HG03139 (cell line): ENCODE data around the gene HMGCLL1.

ENCODE experiments used
- ATAC-seq: cut with Tn5 transposase; IDR thresholded peaks from one replicate; pipeline ENCODE4 v1.9.1; 2021; ENCODE audit not compliant: unreplicated experiment

HMGCLL1 gene

DNA sequence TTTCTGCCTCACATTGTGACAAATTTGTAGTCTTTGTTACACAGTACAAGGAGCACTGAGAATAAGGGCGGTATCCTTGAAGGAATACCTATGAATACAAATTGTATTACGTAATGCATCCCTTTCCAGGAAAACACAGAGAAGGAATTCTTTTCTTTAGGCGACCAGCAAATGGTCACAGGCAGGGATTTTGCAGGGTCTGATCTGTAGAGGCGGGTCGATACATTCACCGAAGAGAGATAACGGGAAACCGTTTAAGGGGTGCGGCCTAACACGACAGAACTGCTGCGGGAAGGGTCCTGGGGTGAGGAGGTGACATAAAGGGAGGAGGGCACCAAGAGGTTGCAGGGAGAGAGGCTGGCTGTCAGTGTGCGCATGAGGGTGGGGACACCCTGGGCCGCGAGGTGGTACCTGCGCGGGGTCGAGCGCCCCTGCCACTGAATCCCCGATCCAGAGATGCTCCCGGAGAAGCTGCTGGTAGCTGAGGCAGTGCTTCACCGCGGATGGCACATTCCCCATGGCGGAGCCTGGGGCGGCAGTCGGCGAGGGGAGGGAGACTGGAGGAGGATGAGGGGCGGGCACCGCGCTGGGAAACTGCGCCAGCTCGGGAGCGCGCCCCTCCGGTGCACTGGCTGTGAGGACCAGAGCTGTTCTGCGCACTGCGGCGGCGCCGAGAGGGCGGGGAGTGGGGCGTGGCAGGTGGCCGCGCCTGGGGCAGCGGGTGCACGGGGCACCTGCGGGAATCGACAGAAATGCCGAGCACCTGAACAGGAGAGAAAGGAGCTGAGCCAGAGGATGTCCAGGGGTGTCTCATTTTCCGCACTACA is at the start of gene HMGCLL1:
Gene HMGCLL1 (minus strand): TSS at position 656 of the 827 bp plus-strand sequence. CDS start 137 bp downstream, at position 519.
- ATAC-seq = no peak

DNA sequence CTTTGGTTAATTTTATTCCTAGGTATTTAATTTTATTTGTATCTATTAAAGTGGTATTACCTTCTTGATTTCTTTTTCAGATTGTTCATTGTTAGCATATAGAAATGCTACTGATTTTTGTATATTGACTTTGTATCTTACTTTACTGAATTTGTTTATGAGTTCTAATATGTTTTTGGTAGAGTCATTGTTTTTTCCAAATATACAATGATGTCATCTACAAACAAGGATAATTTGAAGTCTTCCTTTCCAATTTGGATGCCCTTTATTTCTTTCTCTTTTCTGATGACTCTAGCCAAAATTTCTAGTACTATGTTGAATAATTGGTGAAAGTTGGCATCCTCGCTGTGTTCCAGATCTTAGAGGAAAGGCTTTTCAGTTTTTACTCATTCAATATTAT is 43.0 kb upstream of the HMGCLL1 start:
- ATAC-seq = no peak

DNA sequence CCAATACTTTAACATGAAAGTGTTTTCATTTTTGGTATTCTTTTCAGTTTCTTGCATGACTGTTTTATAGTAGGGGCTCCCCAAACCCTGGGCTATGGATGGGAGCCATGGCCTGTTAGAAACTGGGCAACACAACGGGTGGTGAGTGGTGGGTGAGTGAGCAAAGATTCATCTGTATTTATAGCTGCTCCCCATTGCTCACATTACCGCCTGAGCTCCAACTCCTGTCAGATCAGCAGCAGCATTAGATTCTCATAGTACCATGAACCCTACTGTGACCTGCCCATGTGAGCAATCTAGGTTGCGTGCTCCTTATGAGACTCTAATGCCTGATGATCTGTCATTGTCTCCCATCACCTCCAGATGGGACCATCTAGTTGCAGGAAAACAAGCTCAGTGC is 42.3 kb upstream of the HMGCLL1 start:
- ATAC-seq = no peak

DNA sequence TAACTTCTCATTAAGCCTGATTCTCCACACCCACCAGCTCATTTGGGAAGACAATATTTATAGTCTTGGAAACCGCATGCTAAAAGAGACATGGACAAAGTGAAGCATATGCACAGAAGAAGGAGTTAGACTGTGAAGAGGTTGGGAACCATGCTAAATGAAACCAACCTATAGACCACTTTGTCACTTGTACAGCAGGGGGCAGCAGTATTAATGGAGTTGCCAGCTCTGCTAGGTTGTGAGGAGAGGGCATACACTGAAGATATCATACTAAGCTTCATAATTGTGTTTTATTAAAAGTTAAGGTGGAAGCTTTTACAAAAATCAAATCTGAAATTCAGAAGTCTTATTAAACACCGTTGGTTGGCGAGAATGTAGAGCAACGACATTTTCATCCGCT is 38.3 kb upstream of the HMGCLL1 start:
- ATAC-seq = no peak

DNA sequence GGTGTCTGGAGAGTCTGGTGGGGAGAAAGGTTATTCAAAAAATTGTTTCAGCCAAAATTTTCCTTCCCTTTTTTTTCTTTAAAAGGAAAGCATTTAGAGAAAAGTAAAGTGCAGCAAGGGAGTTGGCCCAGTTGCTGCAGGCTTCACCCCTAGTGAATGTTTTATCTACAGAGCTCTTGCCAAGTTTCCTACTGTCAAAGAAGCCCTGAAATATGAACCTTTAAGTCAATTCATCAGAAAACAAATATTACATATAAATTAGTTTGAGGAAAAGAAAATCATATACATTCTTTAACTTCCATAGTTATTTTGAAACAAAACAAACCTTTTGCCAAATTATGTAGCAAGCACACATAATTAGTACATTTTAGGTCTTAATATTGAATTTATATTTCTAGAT is 25.0 kb upstream of the HMGCLL1 start:
- ATAC-seq = no peak

DNA sequence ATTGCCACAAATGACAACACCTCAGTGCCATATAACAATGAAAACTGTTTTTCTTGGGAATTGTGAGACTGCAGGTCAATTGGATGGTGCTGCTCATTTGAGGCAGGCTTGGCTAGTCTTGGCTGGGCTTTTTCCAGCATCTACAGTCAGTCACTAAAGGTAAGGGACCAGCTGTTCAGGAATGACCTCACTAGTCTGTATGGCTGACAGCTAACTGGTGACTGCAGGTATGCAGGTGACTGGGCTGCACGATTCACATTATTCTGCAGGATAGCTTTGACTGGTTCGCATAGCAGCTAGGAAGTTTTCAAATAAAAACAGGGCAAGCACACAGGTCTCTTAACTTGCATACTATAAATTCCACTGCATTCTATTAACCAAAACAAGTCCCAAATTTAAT is 22.1 kb upstream of the HMGCLL1 start:
- ATAC-seq = no peak

DNA sequence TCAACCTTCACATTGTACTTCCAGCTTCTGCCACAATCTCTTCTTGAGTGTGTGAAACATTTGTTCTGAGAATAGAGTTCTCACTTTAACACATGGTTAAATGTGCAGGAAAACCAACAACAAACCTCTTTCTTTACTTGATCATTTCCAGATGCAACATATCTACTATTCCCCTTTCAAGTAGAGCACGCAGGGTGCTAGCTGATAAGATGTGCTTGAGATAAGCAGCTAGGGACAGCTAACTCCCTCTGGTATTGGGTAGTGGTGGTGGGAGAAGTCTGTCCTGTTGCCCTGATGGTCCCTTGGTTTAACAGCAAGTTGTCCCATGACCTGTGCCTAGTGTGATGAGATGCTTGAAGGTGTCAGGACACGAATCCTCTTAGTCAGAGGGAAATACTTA is 15.4 kb upstream of the HMGCLL1 start:
- no peak for ATAC-seq

DNA sequence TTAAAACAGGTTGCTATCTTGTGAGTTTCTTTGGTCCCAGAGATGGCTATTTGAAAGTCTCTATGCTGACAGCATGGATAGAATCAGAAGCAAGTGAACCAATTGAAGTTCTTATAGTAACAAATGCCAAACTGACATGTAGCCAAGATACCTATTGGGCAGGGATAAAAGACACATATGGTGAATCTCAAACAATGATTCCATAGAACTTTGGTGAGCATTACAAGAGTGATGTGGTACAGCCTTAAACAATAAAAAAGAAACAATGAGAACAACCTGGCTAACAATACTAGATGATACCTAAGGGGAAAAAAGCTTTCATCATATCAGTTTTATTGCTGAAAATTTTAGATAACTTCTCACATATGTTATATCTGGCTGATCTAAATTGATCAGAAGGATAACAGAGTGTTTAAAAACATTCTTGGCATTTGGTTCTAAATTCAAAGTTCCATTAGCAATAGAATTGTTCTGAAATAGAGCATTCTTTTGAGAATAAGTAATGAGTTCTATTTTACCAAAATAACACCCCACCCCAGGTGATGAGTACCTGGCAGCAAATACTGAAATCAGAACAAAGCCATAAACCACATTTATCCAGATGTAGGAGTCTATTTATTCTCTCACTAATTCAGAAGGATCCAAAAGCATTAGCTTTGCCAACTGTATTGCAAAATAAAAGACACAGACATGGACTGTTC is 5.8 kb upstream of the HMGCLL1 start:
- no peak for ATAC-seq

DNA sequence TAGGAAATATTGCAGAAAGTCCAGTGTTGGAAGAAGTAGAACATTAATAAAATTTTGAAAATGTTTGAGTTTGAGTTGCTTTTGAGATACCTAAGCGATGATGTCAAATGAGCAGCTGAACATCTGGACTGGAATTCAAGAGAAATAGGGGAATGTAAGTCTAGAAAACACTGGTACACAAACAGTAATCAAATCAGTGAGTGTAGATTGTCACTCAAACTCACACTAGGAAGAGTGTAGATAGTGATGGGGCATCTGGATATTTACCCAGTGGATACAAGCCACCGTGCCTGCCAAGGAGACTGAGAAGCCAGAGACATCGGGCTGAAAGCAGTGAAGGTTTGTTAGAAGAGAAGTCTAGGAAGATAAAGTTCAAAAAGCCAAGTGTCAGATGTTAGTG is 2.2 kb downstream of the HMGCLL1 start:
- ATAC-seq = no peak

DNA sequence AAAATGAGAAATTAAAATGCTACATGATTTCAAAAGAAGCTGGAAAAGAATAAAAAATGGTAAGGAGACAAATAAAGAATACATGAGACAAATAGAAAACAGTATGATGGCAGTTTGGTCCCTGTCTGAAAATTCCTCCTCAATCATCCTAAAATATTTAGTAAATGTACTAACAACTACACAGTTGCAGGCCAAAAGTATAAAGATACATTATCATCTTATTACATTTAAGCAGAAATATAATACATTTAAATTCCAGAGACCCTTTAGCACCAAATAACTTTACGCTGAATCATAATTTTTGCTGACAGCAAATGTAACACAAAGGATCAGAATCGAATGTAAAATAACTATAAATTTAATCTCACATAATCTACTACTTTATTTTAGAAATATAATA is 4.4 kb downstream of the HMGCLL1 start:
- ATAC-seq = no peak

DNA sequence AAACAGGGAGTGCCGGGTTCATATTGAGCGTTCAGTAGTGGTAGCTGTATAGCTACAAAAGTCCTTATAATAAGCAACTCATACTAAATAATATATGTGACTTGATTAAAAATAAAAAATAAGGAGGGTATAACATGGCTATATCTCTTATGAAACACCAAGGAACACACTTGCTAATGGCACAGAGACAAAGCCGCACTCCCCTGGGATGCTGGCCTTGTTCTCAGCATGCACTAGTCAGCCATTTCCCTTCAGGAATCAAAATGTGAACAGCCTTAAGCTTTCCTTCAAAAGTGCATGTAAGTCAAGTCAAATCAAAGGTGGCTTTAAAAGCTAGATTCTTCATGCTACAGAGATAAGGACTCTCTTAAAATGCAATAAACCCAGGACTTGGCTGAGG is 9.4 kb downstream of the HMGCLL1 start:
- ATAC-seq = no peak

DNA sequence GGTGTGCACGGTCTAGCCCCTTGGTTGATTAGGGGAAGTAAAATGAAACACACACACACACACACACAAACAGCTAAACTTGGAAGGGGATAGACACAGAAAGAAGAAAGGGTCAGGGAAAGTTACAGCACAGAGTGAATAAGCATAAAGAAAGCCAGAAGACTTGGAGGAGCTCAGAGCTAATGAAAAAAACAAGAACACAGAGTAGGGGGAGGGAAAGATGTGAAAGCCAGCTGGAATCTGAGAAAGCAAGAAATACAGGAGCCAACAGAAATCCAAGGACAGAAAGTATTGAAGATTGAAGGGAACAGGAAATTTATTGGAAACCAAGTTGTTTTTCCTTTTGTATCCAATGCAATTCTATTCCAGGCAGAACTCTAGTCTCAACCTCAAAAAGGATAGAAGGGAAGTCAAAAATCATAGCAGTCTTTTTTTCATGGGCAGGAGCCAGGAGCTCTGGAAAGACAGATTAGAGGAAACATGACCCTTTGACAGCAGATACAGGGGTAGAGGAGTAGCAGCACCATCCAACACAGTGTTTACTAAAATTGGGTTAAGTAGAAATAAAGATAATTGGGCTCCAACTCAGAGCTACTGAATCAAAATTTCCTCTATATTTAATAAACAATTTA is 10.1 kb downstream of the HMGCLL1 start:
- ATAC-seq = no peak

DNA sequence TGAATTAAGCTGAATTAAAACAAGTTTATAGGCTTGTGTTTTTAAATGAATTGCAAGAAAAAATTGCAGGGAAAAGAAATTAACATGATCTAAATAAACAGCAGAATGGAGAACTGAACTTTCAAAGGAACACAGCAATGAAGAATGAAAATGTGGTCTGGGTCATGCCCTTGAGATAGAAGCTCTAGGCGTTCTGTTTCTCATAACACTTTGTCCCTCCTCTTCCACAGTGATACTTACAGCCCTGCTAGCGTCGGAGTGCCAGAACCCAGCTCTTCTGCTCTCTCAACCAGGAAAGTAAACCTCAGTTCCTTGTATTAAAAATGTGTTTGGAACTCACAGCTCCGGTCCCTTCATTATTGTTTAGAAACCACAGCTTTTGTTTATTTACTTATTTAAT is 11.4 kb downstream of the HMGCLL1 start:
- ATAC-seq = no peak

DNA sequence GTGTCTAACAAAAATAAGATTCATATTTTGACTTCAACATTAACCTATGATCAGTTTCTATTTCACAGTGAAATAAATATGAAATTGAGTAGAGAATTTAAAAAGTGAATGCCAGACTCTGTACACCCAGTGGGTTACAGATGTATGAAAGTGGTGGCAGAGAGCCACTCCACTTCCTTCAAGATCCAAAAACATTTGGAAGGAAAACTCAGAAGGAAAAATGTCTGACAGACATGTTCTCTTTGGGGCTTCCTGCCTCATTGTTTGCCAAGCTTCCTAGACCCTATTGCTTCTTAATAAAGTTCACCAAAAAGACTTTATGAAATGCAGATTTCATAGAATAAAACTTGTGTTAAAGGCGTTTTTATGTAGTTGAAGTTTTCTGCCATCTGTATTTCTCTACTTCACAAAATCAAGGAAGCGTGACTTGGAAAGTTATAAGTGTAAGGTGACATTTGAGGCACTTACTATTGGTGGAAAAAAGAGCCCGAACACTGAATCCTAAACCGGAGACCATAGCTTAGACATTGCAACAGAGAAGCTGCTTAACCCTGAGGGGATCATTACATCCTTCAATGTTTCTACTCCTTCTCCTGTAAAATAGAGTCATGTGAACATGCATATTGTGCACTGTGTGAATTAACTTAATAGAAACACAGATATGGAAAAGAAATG is 12.8 kb downstream of the HMGCLL1 start:
- ATAC-seq = no peak

DNA sequence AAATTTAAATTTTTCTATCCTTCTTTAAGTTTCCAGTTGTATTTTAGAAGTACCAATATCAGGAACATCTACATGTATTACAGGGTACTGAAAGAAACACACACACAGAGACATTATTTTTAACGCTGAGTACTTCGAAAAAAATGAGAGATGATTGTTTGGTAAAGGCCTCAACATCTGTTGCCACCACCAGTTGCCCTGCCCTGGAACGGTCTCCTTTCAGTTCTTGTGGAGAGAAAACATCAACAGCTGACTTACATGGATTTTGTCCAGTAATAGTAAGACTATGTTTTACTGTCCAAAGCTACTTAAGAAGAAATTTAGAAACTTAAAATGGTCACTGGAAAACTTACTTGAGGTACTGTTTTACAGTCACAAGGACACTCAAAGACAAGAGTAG is 16.7 kb downstream of the HMGCLL1 start:
- ATAC-seq = no peak

DNA sequence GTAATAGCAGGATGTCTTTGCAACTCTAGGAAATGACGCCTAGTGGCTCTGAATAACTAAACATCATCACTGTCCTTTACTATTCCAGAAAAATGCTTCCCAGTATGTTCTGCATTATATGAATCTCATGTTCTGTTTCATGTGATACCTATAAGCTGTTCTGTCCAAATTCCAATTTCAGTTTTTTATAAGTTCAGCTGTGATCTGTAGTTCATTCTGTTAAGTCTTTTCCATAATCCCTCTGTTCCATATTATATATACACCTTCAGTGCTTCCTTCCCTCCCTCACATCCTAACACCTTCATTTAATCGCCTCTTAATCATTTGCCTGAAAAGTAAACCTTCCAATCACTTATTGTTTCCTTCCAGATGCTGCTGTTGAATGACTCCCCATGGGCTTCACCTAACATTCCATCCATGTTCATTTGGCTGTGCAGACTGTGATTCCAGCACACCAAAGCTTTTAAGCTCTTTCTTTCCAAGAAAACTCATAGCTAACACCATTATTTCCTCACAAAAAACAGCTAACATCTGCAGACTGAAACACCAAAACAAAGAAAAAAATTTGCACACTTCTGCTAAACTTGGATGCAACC is 18.6 kb downstream of the HMGCLL1 start:
- no peak for ATAC-seq

DNA sequence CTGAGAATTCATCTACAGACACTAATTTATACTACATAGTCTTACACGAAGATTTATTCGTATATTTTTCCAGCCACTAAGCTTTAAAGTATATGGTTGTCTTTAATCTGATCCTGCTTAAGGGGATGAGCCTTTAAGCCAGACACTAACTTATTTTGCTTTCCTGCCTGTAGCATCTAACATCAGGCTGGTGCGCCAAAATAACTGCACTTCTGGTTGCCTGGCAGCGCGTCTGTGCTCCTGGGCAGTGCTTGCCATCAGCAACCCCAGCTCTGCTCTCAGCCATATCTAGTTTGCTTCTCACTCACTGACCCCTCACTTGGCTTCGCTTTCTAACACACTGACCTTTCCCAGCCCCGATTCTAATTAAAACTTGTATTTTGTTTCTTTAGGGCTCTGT is 21.8 kb downstream of the HMGCLL1 start:
- ATAC-seq = no peak

DNA sequence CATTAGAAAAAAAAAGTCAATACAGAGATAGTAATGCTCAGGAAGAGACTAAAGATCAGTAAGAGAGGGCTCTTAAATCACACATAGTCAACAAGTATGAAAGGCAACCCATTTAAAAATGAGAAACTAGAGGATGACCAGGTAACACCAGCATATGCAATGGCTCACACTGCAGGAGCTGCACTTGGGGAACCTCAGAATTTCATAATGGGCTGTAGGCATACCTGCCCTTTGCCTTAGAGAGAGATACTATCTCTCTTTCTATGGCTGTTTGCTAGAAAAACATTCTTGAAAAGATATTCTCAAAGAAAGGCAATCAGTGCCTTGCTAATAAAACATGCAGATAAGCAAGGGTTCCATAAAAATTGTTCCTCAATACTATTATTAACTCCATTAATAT is 33.2 kb downstream of the HMGCLL1 start:
- ATAC-seq = no peak

DNA sequence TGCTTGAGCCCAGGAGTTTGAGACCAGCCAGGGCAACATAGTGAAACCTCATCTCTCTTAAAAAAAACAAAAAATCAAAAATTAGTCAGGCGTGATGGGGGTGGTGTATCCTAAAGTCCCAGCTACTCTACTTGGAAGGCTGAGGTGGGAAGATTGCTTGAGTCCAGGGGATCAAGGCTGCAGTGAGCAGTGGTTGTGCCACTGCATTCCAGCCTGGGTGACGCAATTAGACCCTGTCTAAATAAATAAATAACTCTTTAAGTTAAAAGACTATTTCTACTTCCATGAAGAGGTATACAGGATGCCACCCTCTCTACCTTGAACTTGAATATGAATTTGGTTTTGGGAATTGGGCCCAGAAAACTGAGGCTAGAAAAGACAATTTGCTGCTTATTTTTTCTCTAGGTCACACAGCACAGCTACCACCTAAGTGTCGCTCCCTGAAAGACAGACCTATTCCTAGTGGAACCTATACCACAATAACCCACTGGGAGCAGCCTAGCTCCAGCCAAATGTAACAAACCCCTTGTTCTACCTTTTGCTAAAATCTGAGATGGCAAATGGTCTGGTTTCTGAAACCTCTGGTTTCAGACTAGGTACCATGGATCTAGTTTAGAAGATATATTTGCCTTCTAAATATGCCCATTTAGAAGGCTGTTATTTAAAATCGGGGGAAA is 35.2 kb downstream of the HMGCLL1 start:
- ATAC-seq = no peak

DNA sequence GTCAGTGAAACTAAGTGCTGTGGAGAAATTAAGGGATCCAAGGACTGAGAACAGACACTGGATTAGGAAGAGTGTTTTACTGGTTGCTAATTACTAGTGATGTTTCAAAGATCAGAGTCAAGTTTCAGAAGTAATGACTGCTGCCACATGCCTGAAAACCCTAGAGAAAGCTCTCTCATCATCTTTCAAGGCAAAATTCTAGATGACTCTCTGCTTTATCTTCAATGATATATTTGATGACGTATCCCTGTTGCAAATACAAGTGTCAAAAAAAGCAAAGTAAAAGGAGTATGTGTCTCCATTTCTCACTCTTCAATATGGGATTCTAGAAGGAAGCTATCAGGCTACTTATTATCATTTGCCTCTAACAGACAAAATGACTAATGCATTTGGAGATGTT is 38.0 kb downstream of the HMGCLL1 start:
- ATAC-seq = no peak
